Neural cell (in vitro differentiated cells): ENCODE results near the gene CACNA1F. TPM values are rescaled to one million over a fixed set of nuclear protein-coding genes. Genes with fewer than 3 reads are reported as not detected.

ENCODE experiments used
- H2AFZ ChIP-seq: fragments of 200-600, 300-800 bp; sonication (generic), shearing (Covaris generic); 2 replicates; pipeline ENCODE4 v1.6.0; 2014; ENCODE audit warnings: low read depth, mild to moderate bottlenecking, antibody characterized with exemption, low read length, moderate library complexity
- H3F3A ChIP-seq: fragments of 200-600 bp; shearing (Covaris generic); 2 replicates; pipeline ENCODE4 v1.6.1; 2016; ENCODE audit warnings: mild to moderate bottlenecking, moderate library complexity, mixed read lengths, antibody characterized with exemption, low read length; ENCODE audit not compliant: insufficient read depth, poor library complexity, severe bottlenecking
- H3K27ac ChIP-seq: fragments of 200-600, 300-800 bp; sonication (generic), shearing (Covaris generic); 2 replicates; pipeline ENCODE4 v1.5.1; 2014; ENCODE audit warnings: mild to moderate bottlenecking, low read length, moderate library complexity
- H3K27me3 ChIP-seq: fragments of 300-800, 200-600 bp; sonication (generic), shearing (Covaris generic); 2 replicates; pipeline ENCODE4 v1.6.0; 2014; ENCODE audit warnings: mild to moderate bottlenecking, low read depth, low read length, moderate library complexity; ENCODE audit not compliant: insufficient read depth
- H3K36me3 ChIP-seq: fragments of 300-800, 200-600 bp; sonication (generic), shearing (Covaris generic); 2 replicates; pipeline ENCODE4 v1.5.1; 2014; ENCODE audit warnings: mild to moderate bottlenecking, antibody characterized with exemption, low read length, moderate library complexity; ENCODE audit not compliant: insufficient read depth
- H3K4me2 ChIP-seq: fragments of 300-800, 200-600 bp; sonication (generic), shearing (Covaris generic); 2 replicates; pipeline ENCODE4 v1.6.0; 2014; ENCODE audit warnings: mild to moderate bottlenecking, low read length
- H3K4me3 ChIP-seq: fragments of 300-800, 200-600 bp; sonication (generic), shearing (Covaris generic); 2 replicates; pipeline ENCODE4 v1.5.1; 2014; ENCODE audit warnings: mild to moderate bottlenecking, low read length, moderate library complexity
- H3K79me2 ChIP-seq: fragments of 200-600 bp; shearing (Covaris generic); replicated peaks from 2 replicates; pipeline ENCODE4 v1.6.0; 2014; ENCODE audit warnings: mild to moderate bottlenecking, low read length, moderate library complexity; ENCODE audit not compliant: insufficient read depth
- H3K9ac ChIP-seq: fragments of 300-800, 200-600 bp; sonication (generic), shearing (Covaris generic); 2 replicates; pipeline ENCODE4 v1.6.1; 2016; ENCODE audit warnings: mild to moderate bottlenecking, low read length, mixed read lengths
- H3K9me2 ChIP-seq: fragments of 200-600 bp; shearing (Covaris generic); 2 replicates; pipeline ENCODE4 v1.6.1; 2016; ENCODE audit warnings: mild to moderate bottlenecking, low read length, mixed read lengths; ENCODE audit not compliant: insufficient read depth
- H3K9me3 ChIP-seq: fragments of 200-600, 300-800 bp; sonication (generic), shearing (Covaris generic); 2 replicates; pipeline ENCODE4 v1.6.1; 2016; ENCODE audit warnings: mild to moderate bottlenecking, mixed run types, low read length, moderate library complexity, mixed read lengths
- H4K20me1 ChIP-seq: fragments of 200-600 bp; shearing (Covaris generic); 2 replicates; pipeline ENCODE4 v1.6.1; 2016; ENCODE audit warnings: mild to moderate bottlenecking, mixed run types; ENCODE audit not compliant: insufficient read depth
- CTCF ChIP-seq: fragments of 450-650 bp; IDR thresholded peaks from 2 replicates; pipeline ENCODE4 v1.5.1; 2014; ENCODE audit warnings: antibody characterized with exemption, mild to moderate bottlenecking, moderate library complexity; ENCODE audit not compliant: poor library complexity, severe bottlenecking
- EP300 ChIP-seq: fragments of 450-650 bp; conservative IDR thresholded peaks from 2 replicates; pipeline ENCODE4 v1.6.1; 2014; ENCODE audit warnings: antibody characterized with exemption, mild to moderate bottlenecking, moderate library complexity; ENCODE audit not compliant: poor library complexity, severe bottlenecking
- EZH2 ChIP-seq: fragments of 200-600, 300-800 bp; shearing (Covaris generic), sonication (generic); IDR thresholded peaks from 2 replicates; pipeline ENCODE4 v1.6.1; 2014; ENCODE audit warnings: antibody characterized with exemption, low read length, borderline replicate concordance, mild to moderate bottlenecking; ENCODE audit not compliant: insufficient read depth, poor library complexity, severe bottlenecking
- MXI1 ChIP-seq: fragments of 450-650 bp; conservative IDR thresholded peaks from 2 replicates; pipeline ENCODE4 v1.6.1; 2014; ENCODE audit warnings: antibody characterized with exemption, mild to moderate bottlenecking; ENCODE audit not compliant: poor library complexity, severe bottlenecking
- POLR2AphosphoS5 ChIP-seq: IDR thresholded peaks from 2 replicates; pipeline ENCODE4 v1.6.1; 2012
- RAD21 ChIP-seq: fragments of 450-650 bp; conservative IDR thresholded peaks from 2 replicates; pipeline ENCODE4 v1.6.1; 2014; ENCODE audit warnings: antibody characterized with exemption, mild to moderate bottlenecking, moderate library complexity
- REST ChIP-seq: IDR thresholded peaks from 2 replicates; pipeline ENCODE4 v1.6.1; 2012; ENCODE audit warnings: borderline replicate concordance
- SMC3 ChIP-seq: fragments of 450-650 bp; conservative IDR thresholded peaks from 2 replicates; pipeline ENCODE4 v1.6.1; 2014; ENCODE audit warnings: antibody characterized with exemption, mild to moderate bottlenecking, moderate library complexity; ENCODE audit not compliant: poor library complexity
- TAF1 ChIP-seq: IDR thresholded peaks from 2 replicates; pipeline ENCODE4 v1.6.1; 2012; ENCODE audit warnings: low read depth
- polyA plus RNA-seq: library from polyadenylated mRNA; depleted of rRNA; stranded (reverse); fragments of >200 nt; gene quantifications from 2 replicates; pipeline ENCODE4 v1.2.3, GENCODE V29; 2014

Gene CACNA1F
- polyA plus RNA-seq, 1 donor from 2014 or later, result not detected

- no peaks in the 10 kb centered on the region for H3K27me3 ChIP-seq
- no peak for TF ChIP-seq EZH2
- no peak for TF ChIP-seq TAF1
- TF ChIP-seq POLR2AphosphoS5, result no peak
- no peaks in the 10 kb centered on the region for H4K20me1 ChIP-seq
These were observed 23.3 kb upstream of the CACNA1F start for GRCh38 chrX:49256268-49256995.

GRCh38 chrX:49254639-49255038 lies 21.5 kb upstream of the CACNA1F start:
- no peak overlapping the region for H3K4me3 ChIP-seq
- H3K27me3 ChIP-seq, result no peaks in the 10 kb centered on the region
- no peak overlapping the region for H3K9ac ChIP-seq
- no peaks in the 10 kb centered on the region for H3K79me2 ChIP-seq
- H2AFZ ChIP-seq, result no peak overlapping the region
- H3K4me2 ChIP-seq, result no peak overlapping the region
- no peaks in the 10 kb centered on the region for H3F3A ChIP-seq
- H3K9me3 ChIP-seq, result no peaks in the 10 kb centered on the region
- H4K20me1 ChIP-seq, result no peaks in the 10 kb centered on the region
- TF ChIP-seq RAD21 (no peak), SMC3 (no peak), POLR2AphosphoS5 (no peak), TAF1 (no peak), EZH2 (no peak), REST (no peak), MXI1 (no peak), CTCF (no peak), EP300 (no peak)
- H3K36me3 ChIP-seq, result no peaks in the 10 kb centered on the region
- H3K9me2 ChIP-seq, result no peaks in the 10 kb centered on the region
- H3K27ac ChIP-seq, result no peak overlapping the region

More at GRCh38 chrX:49256268-49256995, 23.3 kb upstream of the CACNA1F start:
- H3K79me2 ChIP-seq, result no peaks in the 10 kb centered on the region
- no peaks in the 10 kb centered on the region for H3K9me3 ChIP-seq
- no peak overlapping the region for H2AFZ ChIP-seq
- H3K36me3 ChIP-seq, result no peaks in the 10 kb centered on the region
- no peaks in the 10 kb centered on the region for H3F3A ChIP-seq
- no peak overlapping the region for H3K9ac ChIP-seq
- no peaks in the 10 kb centered on the region for H3K9me2 ChIP-seq
- no peak overlapping the region for H3K27ac ChIP-seq
- no peak overlapping the region for H3K4me3 ChIP-seq
- H3K4me2 ChIP-seq, result no peak overlapping the region
